VCaP (cell line): Measurements from ENCODE around the gene C17orf107.
"Not testable (repeated sequence)": the region's sequence is repeated elsewhere in the genome, so short reads cannot be mapped to it uniquely, and the experiment has no call there.

Experiments
- H3K27ac ChIP-seq: fragments of 450-650 bp; 2 replicates; pipeline ENCODE4 v1.5.1; 2017
- TF ChIP-seq, protein P1 (sequence below): fragments of 450-650 bp; conservative IDR thresholded peaks from 2 replicates; pipeline ENCODE4 v1.5.1; 2017; ENCODE audit warnings: mild to moderate bottlenecking, moderate library complexity

The C17orf107 gene

DNA sequence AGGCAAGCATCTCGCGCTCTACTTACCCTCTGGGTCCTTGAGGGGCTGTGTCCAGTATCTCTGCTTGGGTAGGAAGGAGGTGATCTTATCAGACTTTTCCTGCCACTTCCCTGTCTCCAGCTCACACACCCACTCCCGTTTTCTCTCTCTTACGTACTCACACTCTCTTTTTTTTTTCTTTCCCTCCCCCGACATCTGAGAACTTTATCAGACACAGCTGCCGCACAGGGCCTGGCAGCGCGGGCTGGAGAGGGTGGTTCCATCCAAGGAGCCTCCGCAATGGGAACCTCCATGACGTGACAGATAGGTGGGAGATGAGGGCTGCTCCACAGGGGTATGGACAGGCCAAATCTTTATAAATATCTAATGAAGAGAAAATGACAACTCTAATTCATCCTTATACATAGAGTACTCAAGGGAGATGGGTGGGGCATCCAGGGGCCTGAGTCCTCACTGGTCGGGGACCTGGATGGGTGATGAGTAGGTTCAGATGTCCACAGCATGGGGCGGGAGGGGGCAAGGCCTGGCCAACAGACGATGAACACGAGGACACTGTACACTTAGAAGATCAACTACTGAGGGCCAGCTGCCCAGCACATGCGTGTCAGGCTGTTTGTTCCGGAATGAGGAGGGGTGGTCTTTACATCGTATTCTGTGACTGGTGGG, 42.9 kb upstream of the C17orf107 start:
- TF ChIP-seq, protein P1, sequence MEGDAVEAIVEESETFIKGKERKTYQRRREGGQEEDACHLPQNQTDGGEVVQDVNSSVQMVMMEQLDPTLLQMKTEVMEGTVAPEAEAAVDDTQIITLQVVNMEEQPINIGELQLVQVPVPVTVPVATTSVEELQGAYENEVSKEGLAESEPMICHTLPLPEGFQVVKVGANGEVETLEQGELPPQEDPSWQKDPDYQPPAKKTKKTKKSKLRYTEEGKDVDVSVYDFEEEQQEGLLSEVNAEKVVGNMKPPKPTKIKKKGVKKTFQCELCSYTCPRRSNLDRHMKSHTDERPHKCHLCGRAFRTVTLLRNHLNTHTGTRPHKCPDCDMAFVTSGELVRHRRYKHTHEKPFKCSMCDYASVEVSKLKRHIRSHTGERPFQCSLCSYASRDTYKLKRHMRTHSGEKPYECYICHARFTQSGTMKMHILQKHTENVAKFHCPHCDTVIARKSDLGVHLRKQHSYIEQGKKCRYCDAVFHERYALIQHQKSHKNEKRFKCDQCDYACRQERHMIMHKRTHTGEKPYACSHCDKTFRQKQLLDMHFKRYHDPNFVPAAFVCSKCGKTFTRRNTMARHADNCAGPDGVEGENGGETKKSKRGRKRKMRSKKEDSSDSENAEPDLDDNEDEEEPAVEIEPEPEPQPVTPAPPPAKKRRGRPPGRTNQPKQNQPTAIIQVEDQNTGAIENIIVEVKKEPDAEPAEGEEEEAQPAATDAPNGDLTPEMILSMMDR, result no peak
- no peak overlapping the region for H3K27ac ChIP-seq

DNA sequence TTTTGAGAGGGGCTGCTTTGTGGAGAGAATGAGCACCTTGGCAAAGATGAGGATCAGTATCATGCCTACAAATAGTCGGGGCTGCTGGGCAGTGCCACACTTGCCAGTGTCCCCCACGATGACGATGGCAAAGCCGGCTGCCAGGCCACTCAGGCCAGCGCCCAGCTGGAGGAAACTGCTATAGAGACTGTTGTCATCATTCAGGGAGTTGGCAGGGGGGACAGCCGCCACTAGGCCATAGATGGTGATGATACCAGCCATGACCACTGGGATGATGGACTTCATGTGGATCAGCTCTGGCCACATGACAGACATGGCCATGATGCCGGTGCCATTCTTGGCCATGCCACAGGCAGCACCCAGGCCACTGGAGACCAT, 42.4 kb upstream of the C17orf107 start:
- H3K27ac ChIP-seq, result no peak overlapping the region
- TF ChIP-seq, protein P1, result no peak

DNA sequence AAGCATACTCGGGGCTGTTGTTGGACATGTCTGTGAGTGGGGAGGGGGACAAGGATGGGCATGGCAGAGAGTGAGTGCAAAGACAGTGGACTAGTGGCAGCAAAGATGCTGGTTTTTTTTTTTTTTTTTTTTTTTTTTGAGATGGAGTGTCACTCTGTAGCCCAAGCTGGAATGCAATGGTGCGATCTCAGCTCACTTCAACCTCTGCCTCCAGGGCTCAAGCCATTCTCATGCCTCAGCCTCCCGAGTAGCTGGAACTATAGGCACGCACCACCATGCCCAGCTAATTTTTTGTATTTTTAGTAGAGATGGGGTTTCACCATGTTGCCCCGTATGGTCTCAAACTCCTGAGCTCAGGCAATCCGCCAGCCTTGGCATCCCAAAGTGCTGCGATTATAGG, 42.0 kb upstream of the C17orf107 start:
- not testable (repeated sequence) for H3K27ac ChIP-seq

DNA sequence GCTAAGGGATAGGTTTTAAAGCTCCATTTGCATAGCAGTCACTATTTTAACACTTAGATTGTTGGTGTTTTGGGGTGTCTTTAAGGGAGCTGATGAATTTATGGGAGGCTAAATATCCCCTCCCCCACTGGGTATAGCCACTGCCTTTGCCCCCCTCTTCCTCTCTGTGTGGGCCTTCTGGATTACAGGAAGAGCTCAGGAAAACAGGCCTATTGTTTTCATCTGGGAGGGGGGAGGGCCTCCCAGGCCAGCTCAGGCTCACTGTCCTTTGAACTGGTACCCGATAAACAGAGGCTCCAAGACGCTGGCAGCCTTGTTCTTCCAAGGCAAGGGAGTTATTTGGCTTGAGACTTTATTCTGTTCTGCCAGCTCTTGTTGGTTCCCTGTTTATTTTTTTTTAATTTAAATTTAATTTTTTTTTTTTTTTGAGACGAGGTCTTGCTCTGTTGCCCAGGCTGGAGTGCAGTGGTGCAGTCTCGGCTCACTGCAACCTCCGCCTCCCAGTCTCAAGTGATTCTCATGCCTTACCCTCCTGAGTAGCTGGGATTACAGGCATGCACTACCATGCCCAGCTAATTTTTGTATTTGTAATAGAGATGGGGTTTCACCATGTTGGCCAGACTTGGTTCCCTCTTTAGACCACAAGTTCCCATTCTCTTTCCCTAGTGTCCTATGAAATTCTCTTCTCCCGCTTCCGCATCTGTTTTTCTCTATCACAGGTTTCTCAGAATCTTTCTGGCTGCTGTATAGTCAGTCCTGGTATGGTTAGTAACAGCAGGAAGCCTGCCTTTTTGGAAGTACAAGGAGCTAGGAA, 41.1 kb upstream of the C17orf107 start:
- H3K27ac ChIP-seq, result peak overlapping the region; percentile 21
- TF ChIP-seq, protein P1, result no peak

DNA sequence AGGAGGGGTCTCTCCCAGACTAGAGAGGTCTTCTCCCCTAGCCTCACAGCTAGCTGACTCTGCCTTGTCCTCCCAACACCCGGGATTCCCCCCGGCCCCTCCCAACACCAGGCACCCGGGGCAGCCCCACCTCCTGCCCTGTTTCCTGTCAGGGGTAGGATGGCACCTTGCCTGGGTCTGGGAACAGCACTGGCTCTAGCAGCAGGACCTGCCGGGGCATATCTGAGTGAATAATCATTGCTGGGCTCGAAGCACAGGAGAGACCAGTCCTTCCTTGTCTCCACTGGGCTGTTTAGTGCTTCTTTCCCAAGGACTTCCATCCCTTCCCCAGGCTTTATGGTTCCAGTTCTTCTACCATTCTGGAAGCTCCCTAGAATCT, 40.5 kb upstream of the C17orf107 start:
- TF ChIP-seq, protein P1, result no peak
- H3K27ac ChIP-seq, result peak overlapping the region; percentile 21

DNA sequence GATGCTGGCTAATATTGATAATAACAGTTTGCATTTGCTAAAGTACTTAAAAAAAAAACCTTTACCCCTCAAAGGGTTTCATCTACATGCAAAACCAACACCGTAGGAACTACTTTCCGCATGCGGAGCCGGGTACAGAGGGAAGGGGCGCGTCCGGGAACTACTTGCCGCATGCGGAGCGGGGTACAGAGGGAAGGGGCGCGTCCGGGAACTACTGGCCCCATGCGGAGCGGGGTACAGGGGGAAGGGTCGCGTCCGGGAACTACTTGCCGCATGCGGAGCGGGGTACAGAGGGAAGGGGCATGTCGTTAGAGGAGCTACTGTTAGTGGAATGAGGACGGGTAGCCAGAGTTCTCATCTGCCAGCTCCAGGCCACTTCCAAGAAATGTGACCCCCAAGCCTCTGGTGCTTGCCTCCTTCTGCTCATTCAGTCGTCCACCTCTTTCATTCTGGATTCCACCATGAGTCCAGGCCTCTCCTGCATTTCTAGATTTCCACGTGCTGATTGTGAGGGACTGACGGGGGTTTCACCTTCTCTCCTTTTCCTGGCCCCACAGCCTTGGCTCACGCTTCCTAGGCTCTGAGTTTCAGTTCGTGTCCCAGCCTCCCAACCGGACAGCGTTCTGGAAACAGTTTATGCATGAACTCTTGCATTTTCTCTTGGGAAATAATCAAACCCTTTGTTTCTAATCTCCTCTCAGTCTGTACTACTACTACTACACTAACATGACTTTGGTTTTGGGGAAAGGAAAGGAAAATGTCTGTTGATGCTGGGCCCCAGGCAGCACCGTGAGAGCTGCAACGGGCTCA, 39.3 kb upstream of the C17orf107 start:
- no peak overlapping the region for H3K27ac ChIP-seq
- TF ChIP-seq, protein P1, result no peak

DNA sequence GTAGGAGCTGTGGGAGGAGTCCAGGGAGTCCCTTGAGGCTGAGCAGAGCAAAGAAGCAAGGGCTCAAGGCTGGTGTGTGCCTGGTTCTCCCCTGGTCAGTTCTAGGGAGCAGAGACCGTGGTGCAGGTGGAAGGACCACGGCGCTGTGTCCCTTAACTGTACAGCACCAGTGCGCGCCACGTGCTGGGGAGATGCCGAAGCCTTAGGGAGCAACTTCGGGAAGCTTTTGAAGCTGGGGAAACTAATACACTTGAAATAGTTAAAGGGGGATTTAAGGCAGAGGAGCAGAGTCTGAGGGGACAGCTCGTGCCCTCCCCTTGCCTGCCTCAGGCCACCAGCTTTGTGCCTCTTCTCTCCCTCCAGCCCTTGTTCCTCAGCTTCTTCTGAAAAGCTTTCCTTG, 38.7 kb upstream of the C17orf107 start:
- TF ChIP-seq, protein P1, result no peak
- H3K27ac ChIP-seq, result no peak overlapping the region
